HL-60/S4 treated with phorbol 12-myristate 13-acetate at 8.2 ng/mL for 4 days and 3 days (cell line): Measurements from ENCODE around the gene CALHM5.
"Not testable (repeated sequence)": the region's sequence is repeated elsewhere in the genome, so short reads cannot be mapped to it uniquely, and the experiment has no call there.

Experiments used
- in situ Hi-C: fragments of 300-500 bp; cut with MboI; formaldehyde crosslinking; loops from 2 replicates; pipeline ENCODE4 v1.15.0; 2022; ENCODE audit warnings: low sequenced_read_pairs

The CALHM5 gene

GRCh38 chr6:116511424-116512110, at the start of gene CALHM5:
Gene CALHM5 (plus strand): TSS chr6:116511639. CDS start chr6:116511697, 58 bp downstream.
- in situ Hi-C loops = no loop called here

- in situ Hi-C loops = no loop called here
These were observed 49.2 kb upstream of the CALHM5 start for GRCh38 chr6:116461932-116462885.

GRCh38 chr6:116463301-116463700, 48.1 kb upstream of the CALHM5 start:
- in situ Hi-C loops = no loop called here

- in situ Hi-C loops = no loop called here
These were observed 46.2 kb upstream of the CALHM5 start for GRCh38 chr6:116465246-116465645.

- in situ Hi-C loops = no loop called here
These were observed 44.3 kb upstream of the CALHM5 start for GRCh38 chr6:116467096-116467495.

GRCh38 chr6:116467514-116467913, 43.9 kb upstream of the CALHM5 start:
- in situ Hi-C loops = no loop called here

GRCh38 chr6:116468293-116468692, 43.1 kb upstream of the CALHM5 start:
- in situ Hi-C loops = no loop called here

- in situ Hi-C loops = no loop called here
These were observed 39.9 kb upstream of the CALHM5 start for GRCh38 chr6:116471531-116471930.

GRCh38 chr6:116472706-116473105, 38.7 kb upstream of the CALHM5 start:
- in situ Hi-C loops = no loop called here

GRCh38 chr6:116475141-116475540, 36.3 kb upstream of the CALHM5 start:
- in situ Hi-C loops = no loop called here

GRCh38 chr6:116476002-116476678, 35.3 kb upstream of the CALHM5 start:
- in situ Hi-C loops = no loop called here

- in situ Hi-C loops = no loop called here
These were observed 28.7 kb upstream of the CALHM5 start for GRCh38 chr6:116482780-116483179.

- in situ Hi-C loops = no loop called here
These were observed 27.8 kb upstream of the CALHM5 start for GRCh38 chr6:116483616-116484015.

GRCh38 chr6:116485559-116486184, 25.8 kb upstream of the CALHM5 start:
- in situ Hi-C loops = no loop called here

GRCh38 chr6:116491610-116492330, 19.7 kb upstream of the CALHM5 start:
- in situ Hi-C loops = no loop called here

- in situ Hi-C loops = no loop called here
These were observed 18.9 kb upstream of the CALHM5 start for GRCh38 chr6:116492331-116493067.

- in situ Hi-C loops = not testable (repeated sequence)
These were observed 16.3 kb upstream of the CALHM5 start for GRCh38 chr6:116495161-116495560.

GRCh38 chr6:116497113-116497676, 14.2 kb upstream of the CALHM5 start:
- in situ Hi-C loops = no loop called here

GRCh38 chr6:116500969-116501433, 10.4 kb upstream of the CALHM5 start:
- in situ Hi-C loops = no loop called here
